NK-92 (cell line): Measurements from ENCODE around the gene KLC3.
"Not testable (repeated sequence)": the region's sequence is repeated elsewhere in the genome, so short reads cannot be mapped to it uniquely, and the experiment has no call there.

Source experiments
- DNase-seq: peaks from one replicate; lab custom pipeline; 2025; ENCODE audit not compliant: unreplicated experiment; lab: John Stamatoyannopoulos, UW

The KLC3 gene

GRCh38 chr19:45340232-45340898 lies at the start of gene KLC3:
KLC3 (plus strand) TSS chr19:45340750; CDS start chr19:45345542, 4,792 bp downstream.
- DNase-seq: no peak

GRCh38 chr19:45291834-45292233 lies 48.7 kb upstream of the KLC3 start:
- no peak for DNase-seq

- no peak for DNase-seq
Measured at GRCh38 chr19:45293682-45294081, 46.9 kb upstream of the KLC3 start.

- no peak for DNase-seq
Measured at GRCh38 chr19:45294291-45295029, 46.1 kb upstream of the KLC3 start.

- DNase-seq: no peak
Measured at GRCh38 chr19:45295873-45296272, 44.7 kb upstream of the KLC3 start.

GRCh38 chr19:45296355-45296754 lies 44.2 kb upstream of the KLC3 start:
- DNase-seq: no peak

GRCh38 chr19:45297674-45298073 lies 42.9 kb upstream of the KLC3 start:
- DNase-seq: no peak

GRCh38 chr19:45298264-45298663 lies 42.3 kb upstream of the KLC3 start:
- DNase-seq: no peak

- DNase-seq: no peak
Measured at GRCh38 chr19:45299719-45300118, 40.8 kb upstream of the KLC3 start.

GRCh38 chr19:45302416-45302815 lies 38.1 kb upstream of the KLC3 start:
- no peak for DNase-seq

GRCh38 chr19:45303269-45304060 lies 37.1 kb upstream of the KLC3 start:
- no peak for DNase-seq

- DNase-seq: no peak
Measured at GRCh38 chr19:45304141-45304926, 36.2 kb upstream of the KLC3 start.

- DNase-seq: no peak
Measured at GRCh38 chr19:45305007-45305406, 35.5 kb upstream of the KLC3 start.

GRCh38 chr19:45305421-45305820 lies 35.1 kb upstream of the KLC3 start:
- DNase-seq: no peak

GRCh38 chr19:45306040-45306439 lies 34.5 kb upstream of the KLC3 start:
- no peak for DNase-seq

GRCh38 chr19:45306518-45307027 lies 34.0 kb upstream of the KLC3 start:
- DNase-seq: no peak

- no peak for DNase-seq
Measured at GRCh38 chr19:45307361-45307760, 33.2 kb upstream of the KLC3 start.

GRCh38 chr19:45309322-45309721 lies 31.2 kb upstream of the KLC3 start:
- DNase-seq: not testable (repeated sequence)

- no peak for DNase-seq
Measured at GRCh38 chr19:45311621-45312020, 28.9 kb upstream of the KLC3 start.

GRCh38 chr19:45312285-45312684 lies 28.3 kb upstream of the KLC3 start:
- DNase-seq: not testable (repeated sequence)

GRCh38 chr19:45314708-45315245 lies 25.8 kb upstream of the KLC3 start:
- no peak for DNase-seq
